Vagina (tissue), 2 donors: ENCODE measurements around the gene SGK1.

ENCODE experiments used
- POLR2A ChIP-seq, 2 donors: fragments of 450-650 bp; IDR thresholded peaks; one replicate each; pipeline ENCODE4 v1.6.1; 2017; ENCODE audit warnings: antibody characterized with exemption in 2 of 2, mild to moderate bottlenecking in 2 of 2, moderate library complexity in 2 of 2
- POLR2AphosphoS5 ChIP-seq, 2 donors: sonication (generic); formaldehyde crosslinking; IDR thresholded peaks; one replicate each; pipeline ENCODE4 v1.9.0; 2017; ENCODE audit warnings: antibody characterized with exemption in 2 of 2, mild to moderate bottlenecking in 2 of 2, low read depth in 1 of 2; ENCODE audit not compliant: insufficient read depth in 1 of 2
- TF ChIP-seq, protein P1 (sequence below), 3 experiments: fragments of 450-650 bp in 2 of 3; fragments of 200-600 bp in 1 of 3; sonication (generic) in 1 of 3; IDR thresholded peaks; one replicate each; pipeline ENCODE4 v1.5.1; 2017 to 2019; ENCODE audit warnings: antibody characterized with exemption in 3 of 3, mild to moderate bottlenecking in 2 of 3, moderate library complexity in 2 of 3

DNA sequence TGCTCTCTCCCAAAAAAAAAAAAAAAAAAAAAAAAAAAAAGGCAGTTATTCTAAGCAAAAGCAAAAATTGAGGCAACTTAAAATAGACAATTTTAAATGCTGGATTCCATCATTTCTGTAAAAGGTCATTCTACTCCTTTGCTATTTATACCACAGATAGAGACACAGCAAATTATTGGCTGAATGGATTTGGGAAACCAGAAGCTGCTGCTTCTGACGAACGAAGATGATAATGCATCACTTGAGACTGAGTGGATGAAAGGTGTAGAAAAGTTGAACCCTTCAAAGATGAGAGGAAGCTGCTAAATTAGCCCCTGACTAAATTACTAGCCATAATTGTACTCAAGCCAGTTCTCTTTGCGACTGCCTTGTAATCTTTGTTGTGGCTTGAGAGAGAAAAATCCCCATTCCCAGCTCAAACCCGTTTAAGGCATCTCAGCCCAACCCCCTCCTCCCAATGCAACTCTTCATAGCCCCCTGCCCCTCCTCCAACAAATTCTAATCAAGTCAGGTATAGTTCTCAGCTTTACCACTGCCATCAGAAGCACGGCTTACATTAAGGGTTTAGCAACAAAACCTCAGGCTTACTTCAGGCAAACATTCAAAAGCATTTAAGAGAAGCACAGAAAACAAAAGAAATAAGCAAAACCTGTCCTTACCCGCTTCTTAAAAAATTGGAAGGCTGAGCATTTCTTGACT, 1.0 kb downstream of the SGK1 start:
- TF ChIP-seq, protein P1, sequence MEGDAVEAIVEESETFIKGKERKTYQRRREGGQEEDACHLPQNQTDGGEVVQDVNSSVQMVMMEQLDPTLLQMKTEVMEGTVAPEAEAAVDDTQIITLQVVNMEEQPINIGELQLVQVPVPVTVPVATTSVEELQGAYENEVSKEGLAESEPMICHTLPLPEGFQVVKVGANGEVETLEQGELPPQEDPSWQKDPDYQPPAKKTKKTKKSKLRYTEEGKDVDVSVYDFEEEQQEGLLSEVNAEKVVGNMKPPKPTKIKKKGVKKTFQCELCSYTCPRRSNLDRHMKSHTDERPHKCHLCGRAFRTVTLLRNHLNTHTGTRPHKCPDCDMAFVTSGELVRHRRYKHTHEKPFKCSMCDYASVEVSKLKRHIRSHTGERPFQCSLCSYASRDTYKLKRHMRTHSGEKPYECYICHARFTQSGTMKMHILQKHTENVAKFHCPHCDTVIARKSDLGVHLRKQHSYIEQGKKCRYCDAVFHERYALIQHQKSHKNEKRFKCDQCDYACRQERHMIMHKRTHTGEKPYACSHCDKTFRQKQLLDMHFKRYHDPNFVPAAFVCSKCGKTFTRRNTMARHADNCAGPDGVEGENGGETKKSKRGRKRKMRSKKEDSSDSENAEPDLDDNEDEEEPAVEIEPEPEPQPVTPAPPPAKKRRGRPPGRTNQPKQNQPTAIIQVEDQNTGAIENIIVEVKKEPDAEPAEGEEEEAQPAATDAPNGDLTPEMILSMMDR (IDR thresholded peaks at IDR 0.05), result no peak
- TF ChIP-seq POLR2A (IDR thresholded peaks at IDR 0.05), result no peak
- TF ChIP-seq POLR2AphosphoS5 (IDR thresholded peaks at IDR 0.05; ENCODE audit: insufficient read depth in 1 of 2, low read depth in 1 of 2), result no peak
